Mesothelial cell of epicardium (in vitro differentiated cells): ENCODE measurements around the gene CENPP. TPM values are rescaled to one million over a fixed set of nuclear protein-coding genes. Genes with fewer than 3 reads are reported as not detected.
"Not testable (repeated sequence)": the region's sequence is repeated elsewhere in the genome, so short reads cannot be mapped to it uniquely, and the experiment has no call there.

ENCODE experiments used
- DNase-seq, 2 experiments: peaks; one replicate each; pipeline ENCODE4 v3.0.0; 2021; ENCODE audit warnings: low spot score in 2 of 2; ENCODE audit not compliant: unreplicated experiment in 2 of 2
- H3K27ac Mint-ChIP-seq: 2 replicates; pipeline ENCODE4 v1.8.0; 2021; ENCODE audit warnings: mixed read lengths
- H3K27me3 Mint-ChIP-seq: 2 replicates; pipeline ENCODE4 v1.8.0; 2021; ENCODE audit warnings: low read depth, mixed read lengths
- H3K36me3 Mint-ChIP-seq: 2 replicates; pipeline ENCODE4 v1.8.0; 2021; ENCODE audit warnings: mixed read lengths
- H3K4me1 Mint-ChIP-seq: 2 replicates; pipeline ENCODE4 v1.8.0; 2021; ENCODE audit warnings: mixed read lengths
- H3K4me3 Mint-ChIP-seq: 2 replicates; pipeline ENCODE4 v1.8.0; 2021; ENCODE audit warnings: mild to moderate bottlenecking, moderate library complexity, mixed read lengths
- H3K9me3 Mint-ChIP-seq: 2 replicates; pipeline ENCODE4 v1.8.0; 2021; ENCODE audit warnings: mixed read lengths
- CTCF ChIP-seq: fragments of 200-600 bp; sonication (generic); IDR thresholded peaks from one replicate; pipeline ENCODE4 v1.5.0; 2021; ENCODE audit warnings: antibody characterized with exemption; ENCODE audit not compliant: unreplicated experiment
- total RNA-seq: library from RNA; stranded (reverse); gene quantifications from 3 replicates; pipeline ENCODE4 v1.2.1, GENCODE V29; 2021

CENPP gene
- total RNA-seq, 1 donor from 2014 or later, result 7.8 TPM

GRCh38 chr9:92617195-92617813 is 291.6 kb downstream of the CENPP start:
- Mint-ChIP-seq H3K36me3 (peaks cover 15% of the 10 kb centered on the region), H3K4me1 (peaks cover 6% of the 10 kb centered on the region), H3K4me3 (no peak overlapping the region), H3K27me3 (no peaks in the 10 kb centered on the region), H3K9me3 (no peaks in the 10 kb centered on the region), H3K27ac (no peak overlapping the region)
- no peak for DNase-seq
- no peak for TF ChIP-seq CTCF

GRCh38 chr9:92617951-92618510 is 292.3 kb downstream of the CENPP start:
- Mint-ChIP-seq H3K27me3 (no peaks in the 10 kb centered on the region), H3K9me3 (no peaks in the 10 kb centered on the region), H3K36me3 (peaks cover 14% of the 10 kb centered on the region), H3K4me1 (peaks cover 6% of the 10 kb centered on the region), H3K4me3 (no peak overlapping the region), H3K27ac (no peak overlapping the region)
- DNase-seq, result no peak
- TF ChIP-seq CTCF, result no peak

- no peak for TF ChIP-seq CTCF
- Mint-ChIP-seq H3K27ac (no peak overlapping the region), H3K36me3 (peaks cover 14% of the 10 kb centered on the region)
Observed at GRCh38 chr9:92618633-92619225, 293.0 kb downstream of the CENPP start.

GRCh38 chr9:92619601-92620300 is 294.0 kb downstream of the CENPP start:
- DNase-seq, result no peak
- H3K36me3 Mint-ChIP-seq, result peaks cover 13% of the 10 kb centered on the region
- no peak for TF ChIP-seq CTCF
- no peak overlapping the region for H3K4me3 Mint-ChIP-seq
- H3K27ac Mint-ChIP-seq, result no peak overlapping the region
- H3K9me3 Mint-ChIP-seq, result no peaks in the 10 kb centered on the region
- peaks cover 6% of the 10 kb centered on the region for H3K4me1 Mint-ChIP-seq
- H3K27me3 Mint-ChIP-seq, result no peaks in the 10 kb centered on the region

More at GRCh38 chr9:92618633-92619225, 293.0 kb downstream of the CENPP start:
- DNase-seq, result no peak
- no peaks in the 10 kb centered on the region for H3K9me3 Mint-ChIP-seq
- peaks cover 6% of the 10 kb centered on the region for H3K4me1 Mint-ChIP-seq
- H3K4me3 Mint-ChIP-seq, result no peak overlapping the region
- no peaks in the 10 kb centered on the region for H3K27me3 Mint-ChIP-seq

- no peaks in the 10 kb centered on the region for H3K9me3 Mint-ChIP-seq
- no peak overlapping the region for H3K27ac Mint-ChIP-seq
- no peak overlapping the region for H3K4me3 Mint-ChIP-seq
- no peak for TF ChIP-seq CTCF
- peaks cover 6% of the 10 kb centered on the region for H3K4me1 Mint-ChIP-seq
- no peak for DNase-seq
- H3K36me3 Mint-ChIP-seq, result peaks cover 13% of the 10 kb centered on the region
- no peaks in the 10 kb centered on the region for H3K27me3 Mint-ChIP-seq
Observed at GRCh38 chr9:92620845-92621244, 295.1 kb downstream of the CENPP start.

- H3K36me3 Mint-ChIP-seq, result peaks cover 34% of the 10 kb centered on the region
- peaks cover 17% of the 10 kb centered on the region for H3K9me3 Mint-ChIP-seq
- H3K4me1 Mint-ChIP-seq, H3K4me3 Mint-ChIP-seq, DNase-seq, H3K27ac Mint-ChIP-seq, H3K27me3 Mint-ChIP-seq: not testable (repeated sequence)
Observed at GRCh38 chr9:92623936-92624335, 298.2 kb downstream of the CENPP start.
